Activated CD8-positive, alpha-beta memory T cell treated with anti-CD3 and anti-CD28 coated beads, Interleukin-2, amount 50 U/mL, for 4 hours (primary cell): ENCODE results near the gene CROCC2.

ENCODE experiments used
- DNase-seq: peaks from one replicate; pipeline ENCODE4 v3.0.0-alpha.2; 2020

The CROCC2 gene

GRCh38 chr2:240992572-240993291 is 86.6 kb downstream of the CROCC2 start:
- peak; percentile 24 for DNase-seq

GRCh38 chr2:240993446-240994170 is 87.5 kb downstream of the CROCC2 start:
- no peak for DNase-seq

GRCh38 chr2:240994171-240994896 is 88.2 kb downstream of the CROCC2 start:
- no peak for DNase-seq

- DNase-seq, result peak; percentile 8
These were observed 89.2 kb downstream of the CROCC2 start for GRCh38 chr2:240995041-240996021.

- DNase-seq, result peak; percentile 11
These were observed 90.2 kb downstream of the CROCC2 start for GRCh38 chr2:240996161-240996833.

- no peak for DNase-seq
These were observed 90.7 kb downstream of the CROCC2 start for GRCh38 chr2:240996834-240997140.

- DNase-seq, result peak; percentile 13
These were observed 91.2 kb downstream of the CROCC2 start for GRCh38 chr2:240997141-240997855.

GRCh38 chr2:240997856-240998705 is 91.9 kb downstream of the CROCC2 start, which contains the start of gene SNED1:
SNED1 (plus strand) TSS chr2:240998618; CDS start chr2:240998838, 220 bp downstream.
- DNase-seq, result peak; percentile 67

- DNase-seq, result no peak
These were observed 92.5 kb downstream of the CROCC2 start for GRCh38 chr2:240998706-240998994.

- DNase-seq, result peak; percentile 15
These were observed 93.1 kb downstream of the CROCC2 start for GRCh38 chr2:240998995-240999791.

GRCh38 chr2:240999873-241000541 is 93.9 kb downstream of the CROCC2 start:
- peak; percentile 14 for DNase-seq

GRCh38 chr2:241000831-241001321 is 94.7 kb downstream of the CROCC2 start:
- peak; percentile 8 for DNase-seq

GRCh38 chr2:241001413-241002274 is 95.5 kb downstream of the CROCC2 start:
- DNase-seq, result no peak

- peak; percentile 11 for DNase-seq
These were observed 96.3 kb downstream of the CROCC2 start for GRCh38 chr2:241002275-241003046.

- DNase-seq, result no peak
These were observed 96.9 kb downstream of the CROCC2 start for GRCh38 chr2:241003047-241003360.

GRCh38 chr2:241003369-241003768 is 97.2 kb downstream of the CROCC2 start:
- no peak for DNase-seq
